Colonic mucosa (tissue), 4 donors: ENCODE results near the gene PCNX2. TPM values are rescaled to one million over a fixed set of nuclear protein-coding genes. Genes with fewer than 3 reads are reported as not detected.
"Not testable (repeated sequence)": the region's sequence is repeated elsewhere in the genome, so short reads cannot be mapped to it uniquely, and the experiment has no call there.

Source experiments
- DNase-seq: peaks from one replicate; pipeline ENCODE4 v3.0.0-alpha.2; 2020
- H3K27ac ChIP-seq: fragments of 200-600 bp; one replicate; pipeline ENCODE4 v1.8.0; 2021
- H3K27me3 ChIP-seq: fragments of 200-600 bp; one replicate; pipeline ENCODE4 v1.8.0; 2021
- H3K36me3 ChIP-seq: fragments of 200-600 bp; one replicate; pipeline ENCODE4 v1.8.0; 2021
- H3K4me1 ChIP-seq: fragments of 200-600 bp; one replicate; pipeline ENCODE4 v1.8.0; 2021; ENCODE audit warnings: mild to moderate bottlenecking
- H3K4me3 ChIP-seq: fragments of 200-600 bp; one replicate; pipeline ENCODE4 v1.8.0; 2021
- H3K9ac ChIP-seq, 2 donors: one replicate each; pipeline ENCODE4 v1.7.0; 2013; ENCODE audit warnings: control low read depth in 2 of 2, low read depth in 2 of 2, low read length in 2 of 2
- H3K9me3 ChIP-seq: fragments of 200-600 bp; one replicate; pipeline ENCODE4 v1.8.0; 2021
- intact Hi-C: fragments of 100-400 bp; cut with DNase I; formaldehyde crosslinking; loops from one replicate; pipeline ENCODE4 v1.14.1; 2022
- total RNA-seq, 2 donors: library from RNA; stranded (reverse); fragmentation: NEBNext Ultra II Directional in 1 of 2; extraction: Animal tissue kit (Norgen Biotek cat#: 25700) in 1 of 2; gene quantifications; one replicate each; pipeline ENCODE4 v1.2.1, GENCODE V29; 2021
- TF ChIP-seq, protein P1 (sequence below): fragments of 200-600 bp; IDR thresholded peaks from one replicate; pipeline ENCODE4 v1.8.0; 2022; ENCODE audit warnings: antibody characterized with exemption, mild to moderate bottlenecking
- donor health status: healthy.
- donor health status: DM: no; HTN: no; CAD: no.
- donor health status: DM: no; HTN: no; CAD: no.

Gene PCNX2
- total RNA-seq, 2 donors from 2014 or later, result 5.4 to 6.7 TPM

GRCh38 chr1:233005156-233005555 is 290.4 kb downstream of the PCNX2 start:
- no peaks in the 10 kb centered on the region for H3K4me1 ChIP-seq
- no peak for DNase-seq

GRCh38 chr1:233004451-233004850 is 291.1 kb downstream of the PCNX2 start:
- H3K36me3 ChIP-seq, result no peaks in the 10 kb centered on the region
- H3K9me3 ChIP-seq, result no peaks in the 10 kb centered on the region
- intact Hi-C loops, result no loop called here
- no peak overlapping the region for H3K9ac ChIP-seq
- no peaks in the 10 kb centered on the region for H3K4me1 ChIP-seq
- TF ChIP-seq, protein P1, sequence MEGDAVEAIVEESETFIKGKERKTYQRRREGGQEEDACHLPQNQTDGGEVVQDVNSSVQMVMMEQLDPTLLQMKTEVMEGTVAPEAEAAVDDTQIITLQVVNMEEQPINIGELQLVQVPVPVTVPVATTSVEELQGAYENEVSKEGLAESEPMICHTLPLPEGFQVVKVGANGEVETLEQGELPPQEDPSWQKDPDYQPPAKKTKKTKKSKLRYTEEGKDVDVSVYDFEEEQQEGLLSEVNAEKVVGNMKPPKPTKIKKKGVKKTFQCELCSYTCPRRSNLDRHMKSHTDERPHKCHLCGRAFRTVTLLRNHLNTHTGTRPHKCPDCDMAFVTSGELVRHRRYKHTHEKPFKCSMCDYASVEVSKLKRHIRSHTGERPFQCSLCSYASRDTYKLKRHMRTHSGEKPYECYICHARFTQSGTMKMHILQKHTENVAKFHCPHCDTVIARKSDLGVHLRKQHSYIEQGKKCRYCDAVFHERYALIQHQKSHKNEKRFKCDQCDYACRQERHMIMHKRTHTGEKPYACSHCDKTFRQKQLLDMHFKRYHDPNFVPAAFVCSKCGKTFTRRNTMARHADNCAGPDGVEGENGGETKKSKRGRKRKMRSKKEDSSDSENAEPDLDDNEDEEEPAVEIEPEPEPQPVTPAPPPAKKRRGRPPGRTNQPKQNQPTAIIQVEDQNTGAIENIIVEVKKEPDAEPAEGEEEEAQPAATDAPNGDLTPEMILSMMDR, result no peak
- no peak overlapping the region for H3K4me3 ChIP-seq
- DNase-seq, result no peak
- no peaks in the 10 kb centered on the region for H3K27me3 ChIP-seq
- H3K27ac ChIP-seq, result no peak overlapping the region

More at GRCh38 chr1:233005156-233005555, 290.4 kb downstream of the PCNX2 start:
- Histone ChIP-seq H3K9me3 (no peaks in the 10 kb centered on the region), H3K27ac (no peak overlapping the region), H3K4me3 (no peak overlapping the region), H3K9ac (no peak overlapping the region), H3K27me3 (no peaks in the 10 kb centered on the region), H3K36me3 (no peaks in the 10 kb centered on the region)
- TF ChIP-seq, protein P1, result no peak
- intact Hi-C loops, result no loop called here

DNA sequence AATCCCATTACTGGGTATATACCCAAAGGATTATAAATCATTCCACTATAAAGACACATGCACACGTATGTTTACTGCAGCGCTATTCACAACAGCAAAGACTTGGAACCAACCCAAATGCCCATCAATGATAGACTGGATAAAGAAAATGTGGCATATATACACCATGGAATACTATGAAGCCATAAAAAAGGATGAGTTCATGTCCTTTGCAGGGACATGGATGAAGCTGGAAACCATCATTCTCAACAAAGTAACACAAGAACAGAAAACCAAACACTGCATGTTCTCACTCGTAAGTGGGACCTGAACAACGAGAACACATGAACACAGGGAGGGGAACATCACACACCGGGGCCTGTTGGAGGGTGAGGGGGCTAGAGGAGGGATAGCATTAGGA is 291.9 kb downstream of the PCNX2 start:
- intact Hi-C loops, H3K4me3 ChIP-seq: not testable (repeated sequence)

GRCh38 chr1:232999956-233000625 is 295.4 kb downstream of the PCNX2 start:
- no peak for DNase-seq
- Histone ChIP-seq H3K27me3 (no peaks in the 10 kb centered on the region), H3K9me3 (no peaks in the 10 kb centered on the region), H3K9ac (no peak overlapping the region), H3K36me3 (no peaks in the 10 kb centered on the region), H3K4me1 (no peaks in the 10 kb centered on the region), H3K4me3 (no peak overlapping the region), H3K27ac (no peak overlapping the region)
- TF ChIP-seq, protein P1, result no peak
- intact Hi-C loops, result no loop called here

More for the DNA sequence above, 291.9 kb downstream of the PCNX2 start:
- H3K36me3 ChIP-seq, DNase-seq, H3K9me3 ChIP-seq, H3K27me3 ChIP-seq, H3K4me1 ChIP-seq, H3K9ac ChIP-seq, H3K27ac ChIP-seq: not testable (repeated sequence)

DNA sequence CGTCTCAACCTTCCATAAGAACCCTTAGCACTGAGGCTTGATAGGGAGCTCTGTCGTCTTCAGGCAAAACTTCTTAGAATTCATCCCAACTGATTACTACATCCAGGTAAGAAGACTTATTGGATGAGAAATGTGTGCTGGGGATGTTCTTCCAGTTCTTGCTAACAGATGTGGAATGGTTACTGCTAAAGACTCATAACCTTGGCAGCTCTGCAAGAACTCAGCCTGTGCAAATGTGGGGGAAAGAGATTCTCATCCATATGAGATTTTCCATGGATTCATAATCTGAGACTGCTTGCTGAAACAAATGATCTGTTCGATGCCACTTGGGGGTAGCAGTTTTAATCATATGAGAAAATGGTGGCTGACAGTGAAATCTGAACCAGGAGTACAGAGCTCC is 296.9 kb downstream of the PCNX2 start:
- Histone ChIP-seq H3K4me3 (no peak overlapping the region), H3K9ac (no peak overlapping the region), H3K27ac (no peak overlapping the region), H3K4me1 (no peaks in the 10 kb centered on the region), H3K9me3 (no peaks in the 10 kb centered on the region), H3K27me3 (no peaks in the 10 kb centered on the region), H3K36me3 (no peaks in the 10 kb centered on the region)
- DNase-seq, result no peak
- intact Hi-C loops, result no loop called here
- TF ChIP-seq, protein P1, result no peak

DNA sequence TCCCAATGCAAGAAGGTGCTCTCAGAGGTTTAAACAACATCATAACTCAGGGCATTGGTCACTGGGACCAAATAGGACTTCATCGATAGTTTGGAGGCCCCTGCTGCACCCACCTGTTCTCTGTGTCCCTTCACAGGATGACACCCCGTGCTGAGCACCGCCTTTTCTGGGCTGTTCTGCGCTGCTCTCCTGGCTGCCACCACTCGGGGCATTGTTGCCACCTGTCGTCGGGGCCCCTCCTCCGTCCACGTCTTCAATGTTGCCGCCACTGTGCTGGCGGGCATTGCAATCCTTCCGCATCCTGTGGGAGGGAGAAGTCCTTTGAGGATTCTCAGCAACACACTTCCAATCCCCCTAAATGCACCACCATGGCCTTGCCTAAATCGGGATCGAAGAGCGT is 297.4 kb downstream of the PCNX2 start:
- TF ChIP-seq, protein P1, result no peak
- Histone ChIP-seq H3K4me1 (no peaks in the 10 kb centered on the region), H3K36me3 (no peaks in the 10 kb centered on the region), H3K4me3 (no peak overlapping the region), H3K27me3 (no peaks in the 10 kb centered on the region), H3K27ac (no peak overlapping the region), H3K9ac (no peak overlapping the region), H3K9me3 (no peaks in the 10 kb centered on the region)
- DNase-seq, result no peak
- intact Hi-C loops, result no loop called here
